ENCODE data around the gene TIMP2.

Gene TIMP2

GRCh38 chr17:78961571-78961970 is 36.4 kb upstream of the TIMP2 start:
- no peak overlapping the region for H3K4me3 ChIP-seq
- 0 out of 22 replicates have a peak, but pooled peaks cover 0 to 4% (median 0%) of the 10 kb centered on the region in 11 experiments for H3K9me3 ChIP-seq (replicated peaks in 1 of 11)
- H3K9ac ChIP-seq, result peak overlapping the region in 2 of 11 experiments; percentile 54; a peak in 2 of 22 replicates
- no peak for TF ChIP-seq Cebpa-rat (IDR thresholded peaks at IDR 0.05)
- H3K36me3 ChIP-seq, result no peaks in the 10 kb centered on the region
- peaks cover 6 to 59% (median 44%) of the 10 kb centered on the region in 10 experiments; a peak in 18 of 20 replicates for H3K4me1 ChIP-seq
- H3K27ac ChIP-seq, result peak overlapping the region in 3 of 11 experiments; percentile 68 to 76 (median 72); a peak in 3 of 22 replicates
- peak overlapping the region in 9 of 11 experiments; percentile 43 to 82 (median 66); a peak in 15 of 22 replicates for H3K4me2 ChIP-seq
- no peaks in the 10 kb centered on the region for H3K27me3 ChIP-seq
- H4K20me1 ChIP-seq, result no peaks in the 10 kb centered on the region

- H3K4me2 ChIP-seq, result no peak overlapping the region
- H3K9me3 ChIP-seq (replicated peaks in 1 of 11), result 0 out of 22 replicates have a peak, but pooled peaks cover 0 to 4% (median 0%) of the 10 kb centered on the region in 11 experiments
- H3K9ac ChIP-seq, result no peak overlapping the region
- H4K20me1 ChIP-seq, result no peaks in the 10 kb centered on the region
- no peak for TF ChIP-seq Cebpa-rat (IDR thresholded peaks at IDR 0.05)
- no peaks in the 10 kb centered on the region for H3K36me3 ChIP-seq
- no peak overlapping the region for H3K27ac ChIP-seq
- no peak overlapping the region for H3K4me3 ChIP-seq
- H3K27me3 ChIP-seq, result no peaks in the 10 kb centered on the region
- peaks cover 6 to 53% (median 37%) of the 10 kb centered on the region in 10 experiments; a peak in 18 of 20 replicates for H3K4me1 ChIP-seq
Observed at GRCh38 chr17:78960928-78961327, 35.7 kb upstream of the TIMP2 start.

- no peaks in the 10 kb centered on the region for H4K20me1 ChIP-seq
- no peak overlapping the region for H3K9ac ChIP-seq
- H3K9me3 ChIP-seq (replicated peaks in 1 of 11), result no peaks in the 10 kb centered on the region
- no peaks in the 10 kb centered on the region for H3K36me3 ChIP-seq
- no peak overlapping the region for H3K27ac ChIP-seq
- no peak overlapping the region for H3K4me2 ChIP-seq
- TF ChIP-seq Cebpa-rat (IDR thresholded peaks at IDR 0.05), result no peak
- H3K27me3 ChIP-seq, result no peaks in the 10 kb centered on the region
- no peak overlapping the region for H3K4me3 ChIP-seq
- H3K4me1 ChIP-seq, result peaks cover 6 to 41% (median 27%) of the 10 kb centered on the region in 10 experiments; a peak in 18 of 20 replicates
Observed at GRCh38 chr17:78959803-78960202, 34.6 kb upstream of the TIMP2 start.

DNA sequence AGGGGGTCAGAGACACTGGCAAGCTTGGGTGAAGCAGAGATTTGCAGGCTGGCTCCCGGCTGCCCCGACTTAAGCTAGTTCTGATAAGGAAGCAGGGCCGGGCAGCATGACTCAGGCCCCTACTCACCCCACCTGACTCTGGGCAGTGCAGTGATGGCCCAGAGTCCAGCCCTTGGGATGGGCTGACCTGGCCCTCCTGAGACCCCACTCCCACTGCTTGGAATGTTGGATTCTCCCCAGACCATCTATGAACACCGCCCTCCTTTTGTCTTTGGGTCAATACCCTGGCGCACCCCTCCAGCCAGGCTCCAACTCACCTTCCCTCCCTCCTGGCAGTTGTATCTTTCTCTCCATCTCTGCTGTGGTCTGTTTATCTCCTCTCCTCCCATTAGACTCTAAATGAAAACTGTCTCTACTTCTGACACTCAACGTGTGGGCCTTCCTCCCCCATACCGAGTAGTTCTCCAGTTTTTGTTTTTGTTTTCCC is 33.5 kb upstream of the TIMP2 start:
- Histone ChIP-seq H3K27me3 (no peaks in the 10 kb centered on the region), H3K36me3 (no peaks in the 10 kb centered on the region), H4K20me1 (no peaks in the 10 kb centered on the region), H3K4me1 (peaks cover 6 to 44% (median 30%) of the 10 kb centered on the region in 10 experiments; a peak in 18 of 20 replicates), H3K27ac (no peak overlapping the region), H3K9ac (no peak overlapping the region; a peak in 1 of 22 replicates), H3K4me3 (no peak overlapping the region), H3K9me3 (replicated peaks in 1 of 11) (no peaks in the 10 kb centered on the region), H3K4me2 (peak overlapping the region in 2 of 11 experiments; percentile 1 to 29; a peak in 1 of 22 replicates)
- no peak for TF ChIP-seq Cebpa-rat (IDR thresholded peaks at IDR 0.05)

DNA sequence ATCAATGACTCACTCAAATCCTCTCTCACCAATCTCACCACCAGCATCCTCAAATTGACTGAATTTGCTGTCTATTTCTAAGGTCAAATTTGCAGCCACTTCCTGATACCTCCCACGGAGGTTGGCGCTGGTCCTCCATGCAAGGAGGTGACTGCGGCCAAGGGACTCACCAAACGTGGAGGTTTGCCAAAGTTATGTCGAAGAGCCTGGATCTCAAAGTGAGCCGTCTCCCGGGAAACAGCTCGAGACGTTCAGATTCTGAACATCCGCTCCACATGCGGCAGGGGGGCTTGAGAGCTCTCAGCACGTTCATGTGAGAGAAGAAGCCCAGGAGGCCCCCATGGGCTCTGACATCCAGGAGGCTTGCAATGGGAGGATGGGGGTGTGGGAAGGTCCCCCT is 31.9 kb upstream of the TIMP2 start:
- no peak overlapping the region for H3K9ac ChIP-seq
- H3K4me1 ChIP-seq, result peaks cover 9 to 42% (median 30%) of the 10 kb centered on the region in 10 experiments
- H3K4me3 ChIP-seq, result no peak overlapping the region
- TF ChIP-seq Cebpa-rat (IDR thresholded peaks at IDR 0.05), result no peak
- no peaks in the 10 kb centered on the region for H3K27me3 ChIP-seq
- no peaks in the 10 kb centered on the region for H3K36me3 ChIP-seq
- H3K27ac ChIP-seq, result no peak overlapping the region
- no peaks in the 10 kb centered on the region for H3K9me3 ChIP-seq (replicated peaks in 1 of 11)
- H3K4me2 ChIP-seq, result no peak overlapping the region
- H4K20me1 ChIP-seq, result no peaks in the 10 kb centered on the region

GRCh38 chr17:78956254-78956653 is 31.1 kb upstream of the TIMP2 start:
- peaks cover 0 to 4% (median under 1%) of the 10 kb centered on the region in 11 experiments; a peak in 14 of 22 replicates for H3K9me3 ChIP-seq (replicated peaks in 1 of 11)

DNA sequence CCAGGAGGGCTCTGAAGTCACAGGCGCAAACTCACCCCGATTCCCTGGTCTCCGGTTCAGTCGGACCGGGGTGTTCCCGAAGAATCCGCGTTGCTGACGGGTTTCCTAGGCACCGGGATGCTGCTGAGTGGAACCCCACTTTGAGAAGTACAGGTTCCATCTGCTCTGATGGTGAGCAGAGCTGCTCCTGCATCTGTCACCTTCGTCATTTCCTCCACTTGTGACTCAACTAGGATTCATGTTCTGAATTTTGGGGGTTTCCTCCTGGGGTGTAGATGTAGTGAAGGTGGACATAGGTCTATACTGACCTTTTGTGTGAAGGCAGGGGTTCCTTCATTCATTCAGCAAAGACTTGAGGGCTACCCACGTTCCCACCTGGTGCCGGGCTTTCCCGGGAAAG is 29.5 kb upstream of the TIMP2 start:
- Histone ChIP-seq H3K27ac (no peak overlapping the region), H3K9me3 (replicated peaks in 1 of 11) (peaks cover 14 to 20% (median 16%) of the 10 kb centered on the region in 11 experiments), H4K20me1 (no peaks in the 10 kb centered on the region), H3K4me1 (peaks cover 16 to 38% (median 32%) of the 10 kb centered on the region in 10 experiments), H3K27me3 (no peaks in the 10 kb centered on the region), H3K4me3 (no peak overlapping the region), H3K9ac (no peak overlapping the region), H3K36me3 (peaks cover 0 to 8% (median 0%) of the 10 kb centered on the region in 11 experiments; a peak in 3 of 22 replicates), H3K4me2 (no peak overlapping the region; a peak in 1 of 22 replicates)
- no peak for TF ChIP-seq Cebpa-rat (IDR thresholded peaks at IDR 0.05)

More at GRCh38 chr17:78956254-78956653, 31.1 kb upstream of the TIMP2 start:
- Histone ChIP-seq H3K4me1 (peaks cover 16 to 42% (median 30%) of the 10 kb centered on the region in 10 experiments), H3K4me2 (no peak overlapping the region), H3K27me3 (no peaks in the 10 kb centered on the region), H3K27ac (no peak overlapping the region), H3K9ac (no peak overlapping the region), H4K20me1 (no peaks in the 10 kb centered on the region), H3K36me3 (no peaks in the 10 kb centered on the region), H3K4me3 (no peak overlapping the region)
- TF ChIP-seq Cebpa-rat (IDR thresholded peaks at IDR 0.05), result no peak

- Histone ChIP-seq H4K20me1 (no peaks in the 10 kb centered on the region), H3K27ac (peak overlapping the region in 3 of 11 experiments; percentile 77 to 85 (median 82); a peak in 5 of 22 replicates), H3K36me3 (peaks cover 0 to 8% (median 0%) of the 10 kb centered on the region in 11 experiments; a peak in 3 of 22 replicates), H3K9ac (peak overlapping the region in 1 of 11 experiments; percentile 79; a peak in 1 of 22 replicates), H3K4me2 (peak overlapping the region in 8 of 11 experiments; percentile 68 to 96 (median 90); a peak in 16 of 22 replicates), H3K9me3 (replicated peaks in 1 of 11) (peaks cover 14 to 21% (median 17%) of the 10 kb centered on the region in 11 experiments), H3K27me3 (no peaks in the 10 kb centered on the region), H3K4me1 (peaks cover 16 to 38% (median 32%) of the 10 kb centered on the region in 10 experiments), H3K4me3 (no peak overlapping the region)
- no peak for TF ChIP-seq Cebpa-rat (IDR thresholded peaks at IDR 0.05)
Observed at GRCh38 chr17:78953356-78954350, 28.5 kb upstream of the TIMP2 start.

All from BLaER1 treated with 17β-estradiol and CSF1 and Interleukin-3, amounts not matched to agents 10 nM and 100 nM (cell line).